DMS79 treated with DMSO at 0.1 percent for 48 hours (cell line): ENCODE data around the gene PLXND1.
"Not testable (repeated sequence)": the region's sequence is repeated elsewhere in the genome, so short reads cannot be mapped to it uniquely, and the experiment has no call there.

Source experiments
- DNase-seq: peaks from one replicate; lab custom pipeline; 2025; lab: John Stamatoyannopoulos, UW

The PLXND1 gene

DNA sequence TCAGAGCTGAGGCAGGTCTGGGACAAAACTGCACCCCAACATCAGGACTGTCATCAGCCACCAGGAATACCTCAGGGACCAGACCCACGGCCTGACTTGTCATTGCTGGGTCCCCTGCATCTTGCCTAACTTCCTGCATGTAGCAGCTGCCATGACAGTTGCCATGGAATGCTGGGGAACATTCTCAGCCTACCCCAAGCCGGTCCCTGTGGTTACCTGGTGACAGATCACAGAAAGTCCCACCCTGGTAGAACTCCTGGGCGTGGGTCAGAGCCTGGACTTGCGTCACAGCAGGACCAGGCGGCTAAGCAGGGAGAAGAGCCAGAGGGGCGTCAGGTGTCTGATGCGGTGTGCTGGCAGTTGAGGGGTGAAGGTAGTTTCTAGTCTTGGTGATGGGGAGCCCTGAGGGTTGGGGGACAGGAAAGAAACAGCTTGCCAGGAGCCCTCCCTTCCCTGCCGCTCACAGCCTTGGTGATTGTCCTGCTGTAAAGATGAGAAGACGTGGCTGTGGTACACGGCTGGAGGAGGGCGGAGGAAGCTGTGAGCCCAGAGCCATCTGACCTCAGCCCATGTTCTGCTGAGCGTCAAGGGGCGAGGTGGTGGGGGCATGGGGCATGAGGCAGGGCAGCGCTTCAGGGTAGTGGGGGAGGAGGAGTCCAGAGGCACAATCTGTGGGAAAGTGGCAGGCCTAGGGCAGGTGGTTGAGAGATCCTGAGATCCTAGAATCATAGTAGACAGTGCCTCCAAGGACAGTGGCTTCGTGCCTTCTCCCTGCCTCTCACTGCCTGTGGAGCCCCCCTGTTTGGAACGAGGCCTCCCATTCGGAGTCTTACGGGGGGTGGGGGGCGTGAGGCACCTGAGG is 58.1 kb downstream of the PLXND1 start:
- DNase-seq: no peak

DNA sequence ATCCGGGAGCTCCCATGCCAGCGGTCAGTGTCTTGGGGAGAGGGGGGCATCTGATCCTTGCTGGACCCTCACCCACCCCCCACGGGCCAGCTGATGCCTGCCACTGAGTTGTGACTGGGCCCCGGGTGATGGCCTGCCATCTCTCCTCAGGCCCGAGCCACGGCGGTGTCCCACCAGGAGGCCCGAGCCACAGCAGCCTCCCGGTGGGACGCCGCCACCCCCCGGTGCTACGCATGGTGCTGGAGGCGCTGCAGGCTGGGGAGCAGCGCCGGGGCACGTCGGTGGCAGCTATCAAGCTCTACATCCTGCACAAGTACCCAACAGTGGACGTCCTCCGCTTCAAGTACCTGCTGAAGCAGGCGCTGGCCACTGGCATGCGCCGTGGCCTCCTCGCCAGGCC is 59.2 kb downstream of the PLXND1 start:
- DNase-seq: no peak

DNA sequence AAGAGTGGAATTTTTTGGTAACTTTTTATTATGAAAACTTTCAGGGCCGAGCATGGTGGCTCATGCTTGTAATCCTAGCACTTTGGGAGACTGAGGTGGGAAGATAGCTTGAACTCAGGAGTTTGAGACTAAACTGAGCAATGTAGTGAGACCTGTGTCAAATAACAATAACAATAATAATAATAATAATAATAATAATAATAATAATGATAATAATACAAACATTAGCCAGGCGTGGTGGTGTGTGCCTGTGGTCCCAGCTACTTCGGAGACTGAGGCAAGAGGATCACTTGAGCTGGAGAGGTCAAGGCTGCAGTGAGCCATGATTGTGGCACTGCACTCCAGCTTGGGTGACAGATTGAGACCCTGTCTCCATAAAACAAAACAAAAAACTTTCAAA is 60.5 kb downstream of the PLXND1 start:
- DNase-seq: not testable (repeated sequence)

DNA sequence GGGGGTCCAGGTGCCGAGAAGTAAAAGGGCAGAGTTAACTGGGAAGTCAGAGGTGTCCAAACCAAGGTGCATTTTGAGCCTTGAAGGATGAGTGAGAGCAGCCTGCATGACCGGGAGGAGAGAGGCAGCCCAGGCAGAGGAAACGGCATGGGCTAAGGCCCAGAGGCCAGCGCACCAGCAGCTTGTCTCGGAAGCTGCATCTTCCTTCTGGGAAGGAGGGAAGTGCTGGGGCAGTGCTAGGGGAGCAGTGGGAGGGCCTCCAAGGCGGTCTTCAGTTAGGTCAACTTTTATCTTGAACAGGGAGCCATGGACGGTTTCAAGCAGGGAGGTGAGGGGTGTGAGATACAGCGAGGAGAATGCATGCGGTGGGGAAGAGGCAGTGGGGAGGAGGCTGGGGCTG is 62.5 kb downstream of the PLXND1 start:
- DNase-seq: no peak

DNA sequence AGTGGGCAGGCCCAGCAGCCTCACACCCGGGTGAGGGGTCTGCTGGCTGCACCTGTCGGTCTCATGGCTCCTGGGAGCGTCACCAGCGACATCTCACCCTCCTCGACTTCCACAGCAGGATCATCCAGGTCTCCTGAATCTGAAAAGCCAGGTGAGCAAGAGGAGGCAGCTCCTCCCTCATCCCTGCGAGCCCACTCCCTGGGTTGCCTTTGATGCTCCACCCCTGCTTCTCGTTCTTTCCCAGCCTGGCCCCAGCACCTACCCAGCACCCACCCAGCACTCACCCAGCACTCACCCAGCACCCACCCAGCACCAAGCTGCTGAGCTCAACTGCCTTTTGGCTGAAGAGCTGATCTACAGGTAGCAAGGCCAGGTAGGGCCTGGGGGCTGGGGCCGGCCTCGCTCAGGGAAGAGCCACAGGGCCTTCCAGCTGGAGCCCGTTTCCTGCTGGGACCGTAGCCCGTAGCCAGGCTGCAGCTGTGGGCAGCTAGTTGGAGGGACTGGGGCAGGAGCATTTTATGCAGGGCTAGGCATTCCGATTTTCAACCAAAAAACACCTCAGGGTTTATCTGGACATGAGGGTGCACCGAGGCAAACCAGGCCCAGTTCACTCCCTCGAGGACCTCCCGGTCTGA is 63.2 kb downstream of the PLXND1 start, which contains the start of gene H1-8:
H1-8 (plus strand) TSS at position 20 of the 635 bp plus-strand sequence; CDS start at position 64, 44 bp downstream.
- DNase-seq: no peak

DNA sequence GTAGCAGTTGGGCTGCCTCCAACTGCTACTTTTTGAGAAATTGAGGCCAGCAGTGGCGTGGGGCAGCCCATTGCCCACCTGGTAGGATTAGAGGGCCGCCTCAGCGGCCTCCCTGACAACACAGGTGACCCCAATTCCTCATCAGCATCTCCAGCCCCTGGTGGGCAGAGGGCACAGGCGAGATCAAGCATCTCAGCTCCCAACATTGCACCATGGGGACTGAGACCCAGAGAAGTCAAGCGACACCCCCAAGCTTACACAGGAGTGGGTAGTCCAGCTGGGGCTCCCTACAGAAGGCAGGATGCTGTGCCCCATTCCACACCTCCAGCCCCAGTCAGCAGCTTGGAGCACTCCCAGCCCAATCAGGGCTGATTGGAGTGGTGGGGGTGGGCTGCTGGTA is 63.7 kb downstream of the PLXND1 start:
- no peak for DNase-seq

DNA sequence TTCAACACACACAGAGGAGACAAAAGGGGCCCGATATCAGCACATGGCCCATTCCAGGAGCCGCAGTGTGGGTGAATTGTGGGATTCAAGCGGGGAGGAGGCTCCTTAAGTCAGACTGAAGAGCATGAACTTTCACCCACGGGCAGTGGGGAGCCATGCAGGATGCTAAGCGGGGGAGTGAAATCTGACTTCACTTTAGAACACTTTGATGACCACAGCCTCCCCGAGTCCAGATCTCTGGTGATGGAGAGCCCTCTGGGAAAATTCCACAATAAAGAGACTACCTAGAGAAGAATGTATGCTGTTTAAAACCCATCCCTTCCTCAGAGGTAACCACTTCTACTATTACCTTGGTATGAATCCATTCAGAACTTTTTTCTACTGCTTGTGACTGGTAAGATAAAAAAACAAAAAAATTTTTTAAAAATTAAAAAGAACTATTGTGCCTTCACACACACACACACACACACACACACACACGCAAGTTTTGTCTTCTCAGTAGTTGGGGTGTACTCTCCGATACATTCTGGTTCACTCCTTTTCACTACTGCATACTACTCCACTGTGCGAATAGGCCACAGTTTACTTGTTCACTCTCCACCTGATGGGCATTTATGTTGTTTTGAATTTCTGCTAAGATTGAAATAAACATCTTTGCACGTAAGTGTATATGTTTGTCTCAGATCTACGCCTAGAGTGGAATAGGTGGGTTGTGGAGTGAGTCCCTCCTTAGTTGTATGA is 65.5 kb downstream of the PLXND1 start:
- DNase-seq: no peak

DNA sequence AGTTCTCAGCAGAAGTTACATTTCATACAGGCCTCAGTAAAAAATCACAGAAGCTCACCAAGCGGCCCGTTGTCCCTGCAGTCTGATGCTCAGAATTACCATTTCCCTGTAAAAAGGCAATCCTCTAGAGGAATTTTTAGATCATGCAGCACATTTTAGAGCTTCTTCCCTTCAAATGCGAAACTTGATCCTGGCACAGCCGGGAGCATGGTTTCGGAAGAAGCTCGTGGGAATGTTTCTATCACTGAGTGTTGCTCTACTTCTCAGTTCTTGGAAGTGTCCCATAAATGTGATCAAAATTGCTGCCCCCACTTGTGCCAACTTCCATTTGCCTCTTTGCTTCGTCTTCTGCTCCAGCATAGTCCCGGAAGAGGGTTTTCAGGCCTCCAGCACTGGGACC is 67.3 kb downstream of the PLXND1 start:
- DNase-seq: no peak

DNA sequence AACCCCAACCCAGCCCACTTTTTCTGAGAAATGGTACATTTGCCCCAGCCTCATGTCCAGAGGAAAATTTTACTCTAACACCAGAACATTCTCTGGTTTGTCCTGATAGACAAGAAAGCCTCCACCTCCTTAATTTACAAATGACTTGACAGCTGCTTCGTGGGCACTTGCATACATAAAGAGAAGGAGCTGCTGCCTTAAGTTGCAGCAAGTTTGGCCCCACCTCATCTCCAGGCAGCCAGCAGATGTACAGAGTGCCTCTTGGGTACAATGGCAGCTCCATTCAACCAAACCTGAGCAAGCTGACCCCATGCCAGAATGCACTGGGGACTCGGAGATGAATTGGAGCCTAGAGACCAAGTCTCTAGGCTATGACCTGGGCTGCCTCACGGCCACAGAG is 69.7 kb downstream of the PLXND1 start:
- DNase-seq: no peak

DNA sequence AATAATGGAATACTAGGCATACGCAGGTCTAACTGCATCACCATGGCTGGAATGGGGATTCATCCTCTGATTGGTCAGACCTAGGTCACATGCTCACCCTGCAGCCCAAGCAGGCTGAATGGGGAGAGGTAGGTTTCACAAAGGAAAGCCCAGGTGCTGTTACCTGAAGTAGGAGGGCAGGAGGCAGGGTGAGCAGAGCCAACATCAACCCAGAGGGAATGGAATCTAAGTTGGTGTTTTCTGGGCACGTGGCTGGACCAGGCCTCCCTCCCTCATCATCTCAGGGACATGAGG is 70.2 kb downstream of the PLXND1 start:
- no peak for DNase-seq

DNA sequence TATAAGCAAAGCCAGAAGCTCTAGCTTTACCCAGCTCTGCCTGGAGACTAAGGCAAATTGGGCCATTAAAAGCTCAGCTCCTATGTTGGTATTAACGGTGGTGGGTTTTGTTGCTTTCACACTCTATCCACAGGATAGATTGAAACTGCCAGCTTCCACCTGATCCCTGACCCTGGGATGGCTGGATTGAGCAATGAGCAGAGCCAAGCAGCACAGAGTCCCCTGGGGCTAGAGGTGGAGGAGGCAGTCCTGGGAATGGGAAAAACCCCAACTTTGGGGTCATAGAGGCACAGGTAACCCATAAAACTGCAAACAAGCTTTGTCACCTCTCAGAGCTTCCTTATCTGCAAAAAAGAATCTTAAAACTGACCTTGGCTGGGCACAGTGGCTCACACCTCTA is 71.4 kb downstream of the PLXND1 start:
- DNase-seq: no peak

DNA sequence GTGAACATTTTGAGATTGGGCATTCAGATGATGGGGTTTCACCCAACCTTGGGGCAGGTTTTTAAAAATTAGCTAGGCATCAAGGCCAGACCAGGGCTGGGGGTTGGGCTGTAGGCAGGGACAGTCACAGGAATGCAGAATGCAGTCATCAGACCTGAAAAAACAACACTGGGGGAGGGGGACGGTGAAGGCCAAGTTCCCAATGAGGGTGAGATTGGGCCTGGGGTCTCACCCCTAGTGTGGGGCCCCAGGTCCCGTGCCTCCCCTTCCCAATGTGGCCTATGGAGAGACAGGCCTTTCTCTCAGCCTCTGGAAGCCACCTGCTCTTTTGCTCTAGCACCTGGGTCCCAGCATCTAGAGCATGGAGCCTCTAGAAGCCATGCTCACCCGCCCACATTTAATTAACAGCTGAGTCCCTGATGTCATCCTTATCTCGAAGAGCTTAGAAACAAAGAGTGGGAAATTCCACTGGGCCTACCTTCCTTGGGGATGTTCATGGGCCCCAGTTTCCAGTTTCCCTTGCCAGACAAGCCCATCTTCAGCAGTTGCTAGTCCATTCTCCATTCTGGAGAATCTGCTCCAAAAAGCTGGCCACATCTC is 71.9 kb downstream of the PLXND1 start:
- no peak for DNase-seq

DNA sequence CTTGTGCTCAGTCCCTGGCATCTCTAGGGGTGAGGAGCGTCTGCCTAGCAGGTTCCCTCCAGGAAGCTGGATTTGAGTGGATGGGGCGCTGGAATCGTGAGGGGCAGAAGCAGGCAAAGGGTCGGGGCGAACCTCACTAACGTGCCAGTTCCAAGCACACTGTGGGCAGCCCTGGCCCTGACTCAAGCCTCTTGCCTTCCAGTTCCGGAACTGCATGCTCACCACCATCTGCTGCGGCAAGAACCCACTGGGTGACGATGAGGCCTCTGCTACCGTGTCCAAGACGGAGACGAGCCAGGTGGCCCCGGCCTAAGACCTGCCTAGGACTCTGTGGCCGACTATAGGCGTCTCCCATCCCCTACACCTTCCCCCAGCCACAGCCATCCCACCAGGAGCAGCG is 73.1 kb downstream of the PLXND1 start:
- DNase-seq: no peak

DNA sequence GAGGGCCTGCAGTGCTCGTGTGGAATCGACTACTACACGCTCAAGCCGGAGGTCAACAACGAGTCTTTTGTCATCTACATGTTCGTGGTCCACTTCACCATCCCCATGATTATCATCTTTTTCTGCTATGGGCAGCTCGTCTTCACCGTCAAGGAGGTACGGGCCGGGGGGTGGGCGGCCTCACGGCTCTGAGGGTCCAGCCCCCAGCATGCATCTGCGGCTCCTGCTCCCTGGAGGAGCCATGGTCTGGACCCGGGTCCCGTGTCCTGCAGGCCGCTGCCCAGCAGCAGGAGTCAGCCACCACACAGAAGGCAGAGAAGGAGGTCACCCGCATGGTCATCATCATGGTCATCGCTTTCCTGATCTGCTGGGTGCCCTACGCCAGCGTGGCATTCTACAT is 74.2 kb downstream of the PLXND1 start:
- DNase-seq: no peak

DNA sequence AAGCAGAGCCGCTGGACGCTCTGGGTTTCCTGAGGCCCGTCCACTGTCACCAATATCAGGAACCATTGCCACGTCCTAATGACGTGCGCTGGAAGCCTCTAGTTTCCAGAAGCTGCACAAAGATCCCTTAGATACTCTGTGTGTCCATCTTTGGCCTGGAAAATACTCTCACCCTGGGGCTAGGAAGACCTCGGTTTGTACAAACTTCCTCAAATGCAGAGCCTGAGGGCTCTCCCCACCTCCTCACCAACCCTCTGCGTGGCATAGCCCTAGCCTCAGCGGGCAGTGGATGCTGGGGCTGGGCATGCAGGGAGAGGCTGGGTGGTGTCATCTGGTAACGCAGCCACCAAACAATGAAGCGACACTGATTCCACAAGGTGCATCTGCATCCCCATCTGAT is 74.8 kb downstream of the PLXND1 start:
- DNase-seq: no peak

DNA sequence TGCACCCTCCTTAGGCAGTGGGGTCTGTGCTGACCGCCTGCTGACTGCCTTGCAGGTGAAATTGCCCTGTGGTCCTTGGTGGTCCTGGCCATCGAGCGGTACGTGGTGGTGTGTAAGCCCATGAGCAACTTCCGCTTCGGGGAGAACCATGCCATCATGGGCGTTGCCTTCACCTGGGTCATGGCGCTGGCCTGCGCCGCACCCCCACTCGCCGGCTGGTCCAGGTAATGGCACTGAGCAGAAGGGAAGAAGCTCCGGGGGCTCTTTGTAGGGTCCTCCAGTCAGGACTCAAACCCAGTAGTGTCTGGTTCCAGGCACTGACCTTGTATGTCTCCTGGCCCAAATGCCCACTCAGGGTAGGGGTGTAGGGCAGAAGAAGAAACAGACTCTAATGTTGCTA is 75.7 kb downstream of the PLXND1 start:
- DNase-seq: no peak

DNA sequence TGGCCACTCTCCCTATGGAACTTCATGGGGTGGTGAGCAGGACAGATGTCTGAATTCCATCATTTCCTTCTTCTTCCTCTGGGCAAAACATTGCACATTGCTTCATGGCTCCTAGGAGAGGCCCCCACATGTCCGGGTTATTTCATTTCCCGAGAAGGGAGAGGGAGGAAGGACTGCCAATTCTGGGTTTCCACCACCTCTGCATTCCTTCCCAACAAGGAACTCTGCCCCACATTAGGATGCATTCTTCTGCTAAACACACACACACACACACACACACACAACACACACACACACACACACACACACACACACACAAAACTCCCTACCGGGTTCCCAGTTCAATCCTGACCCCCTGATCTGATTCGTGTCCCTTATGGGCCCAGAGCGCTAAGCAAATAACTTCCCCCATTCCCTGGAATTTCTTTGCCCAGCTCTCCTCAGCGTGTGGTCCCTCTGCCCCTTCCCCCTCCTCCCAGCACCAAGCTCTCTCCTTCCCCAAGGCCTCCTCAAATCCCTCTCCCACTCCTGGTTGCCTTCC is 76.2 kb downstream of the PLXND1 start:
- DNase-seq: no peak

DNA sequence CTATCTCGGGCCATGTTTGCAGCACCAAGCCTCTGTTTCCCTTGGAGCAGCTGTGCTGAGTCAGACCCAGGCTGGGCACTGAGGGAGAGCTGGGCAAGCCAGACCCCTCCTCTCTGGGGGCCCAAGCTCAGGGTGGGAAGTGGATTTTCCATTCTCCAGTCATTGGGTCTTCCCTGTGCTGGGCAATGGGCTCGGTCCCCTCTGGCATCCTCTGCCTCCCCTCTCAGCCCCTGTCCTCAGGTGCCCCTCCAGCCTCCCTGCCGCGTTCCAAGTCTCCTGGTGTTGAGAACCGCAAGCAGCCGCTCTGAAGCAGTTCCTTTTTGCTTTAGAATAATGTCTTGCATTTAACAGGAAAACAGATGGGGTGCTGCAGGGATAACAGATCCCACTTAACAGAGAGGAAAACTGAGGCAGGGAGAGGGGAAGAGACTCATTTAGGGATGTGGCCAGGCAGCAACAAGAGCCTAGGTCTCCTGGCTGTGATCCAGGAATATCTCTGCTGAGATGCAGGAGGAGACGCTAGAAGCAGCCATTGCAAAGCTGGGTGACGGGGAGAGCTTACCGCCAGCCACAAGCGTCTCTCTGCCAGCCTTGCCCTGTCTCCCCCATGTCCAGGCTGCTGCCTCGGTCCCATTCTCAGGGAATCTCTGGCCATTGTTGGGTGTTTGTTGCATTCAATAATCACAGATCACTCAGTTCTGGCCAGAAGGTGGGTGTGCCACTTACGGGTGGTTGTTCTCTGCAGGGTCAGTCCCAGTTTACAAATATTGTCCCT is 76.9 kb downstream of the PLXND1 start:
- no peak for DNase-seq

DNA sequence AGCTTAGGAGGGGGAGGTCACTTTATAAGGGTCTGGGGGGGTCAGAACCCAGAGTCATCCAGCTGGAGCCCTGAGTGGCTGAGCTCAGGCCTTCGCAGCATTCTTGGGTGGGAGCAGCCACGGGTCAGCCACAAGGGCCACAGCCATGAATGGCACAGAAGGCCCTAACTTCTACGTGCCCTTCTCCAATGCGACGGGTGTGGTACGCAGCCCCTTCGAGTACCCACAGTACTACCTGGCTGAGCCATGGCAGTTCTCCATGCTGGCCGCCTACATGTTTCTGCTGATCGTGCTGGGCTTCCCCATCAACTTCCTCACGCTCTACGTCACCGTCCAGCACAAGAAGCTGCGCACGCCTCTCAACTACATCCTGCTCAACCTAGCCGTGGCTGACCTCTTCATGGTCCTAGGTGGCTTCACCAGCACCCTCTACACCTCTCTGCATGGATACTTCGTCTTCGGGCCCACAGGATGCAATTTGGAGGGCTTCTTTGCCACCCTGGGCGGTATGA is 77.8 kb downstream of the PLXND1 start, which contains the start of gene RHO:
RHO (plus strand) TSS at position 51 of the 512 bp plus-strand sequence; CDS start at position 146, 95 bp downstream.
- no peak for DNase-seq

DNA sequence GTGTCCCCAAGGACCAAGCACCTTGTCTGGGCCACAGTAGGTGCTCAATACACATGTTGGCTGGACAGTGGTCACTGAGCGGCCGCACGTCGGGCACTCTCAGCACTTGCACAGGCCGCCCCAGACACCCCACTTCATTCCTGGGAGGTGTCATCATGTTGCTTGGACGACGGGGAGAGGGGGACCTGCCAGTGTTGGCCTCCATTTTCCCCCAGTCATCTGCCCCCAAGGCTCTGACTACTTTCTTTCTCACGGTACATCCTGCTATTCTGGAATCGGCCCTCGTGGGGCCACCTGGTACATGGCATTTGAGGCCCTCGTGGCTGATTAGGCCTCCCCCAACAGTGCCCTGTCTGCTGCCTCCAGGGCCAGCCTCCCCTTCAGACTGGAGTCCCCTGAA is 79.2 kb downstream of the PLXND1 start:
- DNase-seq: no peak
